Measurements from ENCODE around the gene PCBP4.

DNA sequence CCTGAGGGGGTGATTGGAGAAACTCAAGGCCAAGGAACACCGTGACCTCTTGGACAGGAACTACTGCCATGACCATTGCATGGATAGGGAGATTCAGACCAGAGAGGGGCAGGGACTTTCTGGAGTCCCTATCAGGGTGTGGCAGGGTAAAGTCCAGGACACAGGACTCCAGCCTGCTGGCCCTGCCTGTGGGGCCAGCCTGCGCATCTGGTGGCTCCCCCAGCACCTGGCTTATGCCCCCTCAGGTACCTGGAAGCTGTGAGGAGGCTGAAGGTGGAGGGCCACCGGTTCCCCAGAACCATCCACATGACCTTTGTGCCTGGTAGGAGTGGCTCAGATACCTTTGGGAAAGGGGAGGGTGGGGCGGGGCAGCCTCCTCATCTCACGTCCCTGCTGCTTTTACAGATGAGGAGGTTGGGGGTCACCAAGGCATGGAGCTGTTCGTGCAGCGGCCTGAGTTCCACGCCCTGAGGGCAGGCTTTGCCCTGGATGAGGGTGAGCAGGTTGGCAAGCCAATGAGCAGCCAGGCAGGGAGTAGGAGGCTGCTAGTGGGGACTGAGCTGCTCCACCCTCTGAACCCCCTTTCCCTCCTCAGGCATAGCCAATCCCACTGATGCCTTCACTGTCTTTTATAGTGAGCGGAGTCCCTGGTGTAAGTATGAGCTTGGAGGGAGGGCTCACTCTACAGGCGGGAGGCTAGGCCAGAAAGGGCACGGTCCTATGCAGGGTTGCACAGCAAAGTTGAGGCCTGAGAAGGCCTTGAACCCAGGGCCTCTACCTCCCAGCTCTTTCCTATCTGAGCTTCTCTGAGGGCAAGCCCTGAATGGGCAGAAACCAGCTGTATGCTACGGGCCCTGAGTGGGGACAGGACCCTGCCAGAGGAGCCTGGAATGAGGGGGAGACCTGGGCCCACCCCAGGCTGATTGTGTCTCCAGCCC lies 19.0 kb upstream of the PCBP4 start:
- TF ChIP-seq, protein P1, sequence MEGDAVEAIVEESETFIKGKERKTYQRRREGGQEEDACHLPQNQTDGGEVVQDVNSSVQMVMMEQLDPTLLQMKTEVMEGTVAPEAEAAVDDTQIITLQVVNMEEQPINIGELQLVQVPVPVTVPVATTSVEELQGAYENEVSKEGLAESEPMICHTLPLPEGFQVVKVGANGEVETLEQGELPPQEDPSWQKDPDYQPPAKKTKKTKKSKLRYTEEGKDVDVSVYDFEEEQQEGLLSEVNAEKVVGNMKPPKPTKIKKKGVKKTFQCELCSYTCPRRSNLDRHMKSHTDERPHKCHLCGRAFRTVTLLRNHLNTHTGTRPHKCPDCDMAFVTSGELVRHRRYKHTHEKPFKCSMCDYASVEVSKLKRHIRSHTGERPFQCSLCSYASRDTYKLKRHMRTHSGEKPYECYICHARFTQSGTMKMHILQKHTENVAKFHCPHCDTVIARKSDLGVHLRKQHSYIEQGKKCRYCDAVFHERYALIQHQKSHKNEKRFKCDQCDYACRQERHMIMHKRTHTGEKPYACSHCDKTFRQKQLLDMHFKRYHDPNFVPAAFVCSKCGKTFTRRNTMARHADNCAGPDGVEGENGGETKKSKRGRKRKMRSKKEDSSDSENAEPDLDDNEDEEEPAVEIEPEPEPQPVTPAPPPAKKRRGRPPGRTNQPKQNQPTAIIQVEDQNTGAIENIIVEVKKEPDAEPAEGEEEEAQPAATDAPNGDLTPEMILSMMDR (IDR thresholded peaks at IDR 0.05): no peak
- TF ChIP-seq EZH2 (IDR thresholded peaks at IDR 0.05): no peak
- TF ChIP-seq EZH2phosphoT487 (IDR thresholded peaks at IDR 0.05): no peak

Measured in neural progenitor cell (in vitro differentiated cells).